ENCODE measurements around the gene INSIG2.

Gene INSIG2

GRCh38 chr2:118102433-118103082 lies 14.3 kb downstream of the INSIG2 start:
- no peak for DNase-seq (ENCODE audit: low spot score)

DNA sequence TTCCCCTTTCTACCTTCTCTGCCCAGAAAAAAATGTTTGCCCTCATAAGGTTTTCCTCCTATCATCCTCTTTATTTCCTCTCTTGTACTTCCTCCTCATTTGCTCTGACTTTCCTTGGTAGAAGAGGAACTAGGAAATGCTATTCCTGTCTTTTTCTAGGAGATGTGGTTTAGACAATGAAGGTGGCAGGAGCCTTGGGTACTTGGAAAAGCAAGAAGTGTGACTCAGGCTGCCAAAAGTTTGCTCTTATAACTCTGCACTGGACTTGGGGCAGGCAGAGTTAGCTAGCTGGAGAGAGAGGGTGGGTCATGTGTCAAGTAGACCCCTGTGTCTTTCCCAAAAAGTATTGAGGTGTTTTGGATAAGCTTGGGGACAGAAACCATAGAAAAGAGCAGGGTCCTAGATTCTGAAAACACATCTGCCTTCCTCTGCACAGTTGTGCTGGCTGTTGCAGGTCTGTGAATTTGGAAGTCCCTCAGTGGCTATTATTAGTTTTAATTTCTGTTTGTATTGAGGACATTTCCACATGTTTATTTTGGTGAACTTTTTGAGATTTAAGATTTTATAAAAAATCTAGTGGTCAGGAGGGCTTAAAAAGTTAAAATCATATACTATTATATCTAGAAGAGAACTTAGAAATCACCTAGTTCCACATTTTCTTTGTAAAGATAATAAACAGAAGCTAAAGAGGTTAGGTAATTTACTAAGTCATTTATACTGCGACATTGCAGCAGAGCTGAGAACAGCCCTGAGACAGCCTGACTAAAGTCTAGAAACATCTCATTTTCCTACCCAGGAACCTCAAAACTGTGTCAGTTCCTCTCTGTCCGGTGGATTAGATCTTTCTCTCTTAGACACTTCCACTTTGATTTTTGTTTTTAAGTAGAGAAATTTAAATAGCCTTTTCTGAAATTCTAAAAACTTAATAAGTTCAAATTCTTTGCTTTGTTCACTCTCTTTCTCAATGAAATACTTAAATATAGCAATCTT lies 16.0 kb downstream of the INSIG2 start:
- peak; percentile 56 for DNase-seq (ENCODE audit: low spot score)

GRCh38 chr2:118105497-118105896 lies 17.2 kb downstream of the INSIG2 start:
- DNase-seq (ENCODE audit: low spot score): no peak

DNA sequence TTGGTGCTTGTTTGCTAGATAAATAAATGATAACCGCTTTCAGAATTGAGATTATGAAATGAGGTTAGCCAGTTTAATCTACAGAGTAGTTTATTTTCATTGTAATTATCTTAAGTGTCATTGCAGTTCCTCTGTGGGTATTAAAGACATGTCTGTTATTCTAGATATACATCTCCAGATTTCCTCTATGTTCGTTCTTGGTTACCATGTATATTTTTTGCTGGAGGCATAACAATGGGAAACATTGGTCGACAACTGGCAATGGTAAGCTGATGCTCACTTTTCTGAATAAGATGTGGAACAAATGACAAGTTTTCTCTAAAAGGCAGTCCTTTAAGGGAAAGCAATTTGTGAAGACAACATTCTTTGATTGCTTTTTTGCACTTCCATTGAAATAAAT lies 18.7 kb downstream of the INSIG2 start:
- no peak for DNase-seq (ENCODE audit: low spot score)

DNA sequence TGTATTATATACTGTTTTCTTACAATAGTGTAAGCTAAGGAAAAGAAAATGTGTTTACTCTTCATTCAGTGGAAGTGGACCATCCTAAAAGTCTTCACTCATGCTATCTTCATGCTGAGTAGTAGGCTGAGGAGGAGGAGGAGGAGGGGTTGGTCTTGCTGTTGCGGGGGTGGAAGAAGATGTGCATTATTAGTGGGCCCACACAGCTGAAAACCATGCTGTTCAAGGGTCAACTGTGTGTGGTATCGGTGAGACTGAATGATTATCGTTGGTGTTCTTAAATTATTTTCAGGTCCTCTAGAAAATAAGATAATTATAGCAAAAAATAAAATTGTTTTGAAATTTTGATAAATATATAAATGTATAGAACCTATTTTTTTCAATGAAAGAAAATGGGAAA lies 22.0 kb downstream of the INSIG2 start:
- no peak for DNase-seq (ENCODE audit: low spot score)

GRCh38 chr2:118110991-118111390 lies 22.7 kb downstream of the INSIG2 start:
- no peak for DNase-seq (ENCODE audit: low spot score)

DNA sequence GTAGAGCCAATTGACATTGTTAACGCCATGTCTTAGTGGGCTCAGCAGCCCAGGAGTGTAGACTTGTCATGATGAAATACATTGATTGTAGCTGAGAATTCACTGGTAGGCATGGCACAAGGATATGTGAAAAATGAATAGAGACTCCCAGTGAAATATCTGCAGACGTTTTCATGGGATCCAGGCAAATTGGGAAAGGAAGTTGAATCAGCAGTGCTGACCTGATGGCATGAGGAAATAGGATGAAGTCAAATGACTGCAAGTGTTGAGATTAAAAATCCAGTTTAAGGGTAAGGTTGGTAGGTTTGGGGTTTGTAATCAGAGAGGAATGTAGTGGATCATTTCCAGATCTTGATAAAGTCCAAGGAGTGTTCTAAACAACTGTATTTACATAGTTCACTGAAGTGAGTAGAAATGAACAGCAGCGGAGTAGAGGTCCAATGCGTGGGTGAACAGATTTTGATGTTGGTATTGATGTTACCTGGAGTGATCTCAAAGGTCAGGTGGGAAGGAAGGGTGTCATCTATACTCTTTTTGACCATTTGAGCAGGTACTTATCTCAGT lies 24.6 kb downstream of the INSIG2 start:
- no peak for DNase-seq (ENCODE audit: low spot score)

GRCh38 chr2:118114863-118115262 lies 26.6 kb downstream of the INSIG2 start:
- no peak for DNase-seq (ENCODE audit: low spot score)

DNA sequence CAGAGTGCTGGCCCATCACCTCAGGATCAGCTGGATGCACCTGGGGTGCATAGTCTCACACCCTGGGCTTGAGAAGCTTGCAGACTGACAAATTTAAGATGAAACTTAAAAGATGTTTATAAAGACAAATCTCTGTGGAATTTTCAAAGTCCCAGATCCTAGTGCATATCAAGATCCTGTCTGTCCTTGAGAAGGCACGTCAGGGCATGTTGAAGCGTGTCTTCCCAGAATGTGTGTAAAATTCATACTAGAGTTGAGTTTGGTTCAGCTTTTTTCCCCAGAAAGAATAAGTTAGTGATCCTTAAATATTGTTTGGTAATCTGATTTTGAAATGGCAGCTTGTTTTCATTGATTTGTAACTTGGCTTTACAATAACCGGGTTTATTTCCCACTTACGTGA lies 27.5 kb downstream of the INSIG2 start:
- DNase-seq (ENCODE audit: low spot score): no peak

DNA sequence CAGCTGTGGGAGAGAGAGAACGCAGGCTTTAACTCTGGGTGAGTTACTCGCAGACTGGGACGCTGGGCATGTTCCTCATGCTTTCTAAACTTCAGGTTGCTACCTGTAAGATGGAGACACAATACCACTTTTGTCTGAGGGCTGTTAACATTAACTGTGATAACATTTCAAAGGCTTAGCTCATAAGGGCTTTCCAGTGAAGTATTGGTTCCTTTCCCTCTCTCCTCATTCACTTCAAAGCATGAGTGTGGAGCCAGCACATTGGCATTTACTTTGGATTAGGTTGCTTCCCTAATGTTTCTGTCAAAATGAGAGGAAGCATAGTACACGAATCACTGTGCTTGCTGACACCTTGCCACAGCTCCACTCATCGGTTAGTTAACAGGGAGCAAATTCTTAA lies 30.2 kb downstream of the INSIG2 start:
- no peak for DNase-seq (ENCODE audit: low spot score)

DNA sequence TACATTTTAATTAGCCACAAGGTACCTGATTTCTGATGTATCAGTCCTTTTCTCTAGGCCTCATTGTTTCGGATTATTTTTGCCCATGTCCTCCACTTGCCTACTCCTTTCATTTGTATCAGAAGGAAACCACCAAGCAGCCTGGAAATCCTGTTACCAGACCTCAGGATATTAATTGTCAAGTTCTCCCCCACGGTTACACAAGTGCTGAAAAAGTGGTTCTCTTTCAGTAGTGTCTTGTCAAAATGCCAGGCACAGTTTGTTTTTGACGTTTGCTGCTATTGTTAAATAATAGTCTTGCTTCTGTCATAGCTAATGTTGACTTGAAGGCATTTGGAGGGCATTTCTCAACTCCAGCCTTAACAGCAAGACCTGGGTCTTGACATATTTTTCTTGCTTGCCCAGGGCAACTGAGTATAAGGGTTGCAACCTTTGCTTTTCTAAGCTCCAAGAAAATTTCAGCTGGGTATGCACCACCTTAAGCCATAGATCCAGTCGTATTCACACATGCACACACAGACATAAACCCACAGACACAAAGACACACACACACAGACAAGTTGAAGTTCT lies 31.0 kb downstream of the INSIG2 start:
- DNase-seq (ENCODE audit: low spot score): no peak

DNA sequence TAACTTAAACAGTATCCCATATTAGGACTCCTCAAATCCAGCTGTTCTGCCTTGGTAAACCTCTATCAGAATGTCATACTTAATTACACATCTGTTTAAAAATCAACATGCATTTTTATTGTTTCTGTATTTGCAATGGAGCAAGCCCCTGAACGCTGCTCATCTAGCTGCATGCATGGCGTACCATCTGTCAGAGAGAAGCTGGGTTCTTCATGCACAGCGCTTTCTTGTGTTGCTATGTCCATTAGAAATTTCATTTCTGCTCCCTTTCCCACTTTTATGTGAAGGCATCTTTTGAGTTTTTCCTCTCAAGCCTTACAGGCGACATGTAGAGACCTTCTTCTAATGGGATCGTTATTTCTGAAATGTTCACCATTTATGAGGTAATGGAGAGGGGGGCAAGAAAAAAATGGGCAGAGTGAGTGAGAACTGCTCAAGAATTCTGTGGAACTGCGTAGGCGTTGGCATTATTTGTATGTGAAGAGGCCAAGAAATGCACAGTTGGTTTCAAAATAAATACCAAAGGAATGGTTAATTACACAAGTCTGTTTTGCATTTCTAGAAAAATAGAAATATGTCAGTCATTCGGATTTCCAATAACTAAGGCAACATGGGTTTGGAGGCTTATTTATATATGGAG lies 31.6 kb downstream of the INSIG2 start:
- DNase-seq (ENCODE audit: low spot score): no peak

GRCh38 chr2:118120401-118120780 lies 32.1 kb downstream of the INSIG2 start:
- DNase-seq (ENCODE audit: low spot score): no peak

- DNase-seq (ENCODE audit: low spot score): no peak
Measured at GRCh38 chr2:118121101-118121500, 32.8 kb downstream of the INSIG2 start.

DNA sequence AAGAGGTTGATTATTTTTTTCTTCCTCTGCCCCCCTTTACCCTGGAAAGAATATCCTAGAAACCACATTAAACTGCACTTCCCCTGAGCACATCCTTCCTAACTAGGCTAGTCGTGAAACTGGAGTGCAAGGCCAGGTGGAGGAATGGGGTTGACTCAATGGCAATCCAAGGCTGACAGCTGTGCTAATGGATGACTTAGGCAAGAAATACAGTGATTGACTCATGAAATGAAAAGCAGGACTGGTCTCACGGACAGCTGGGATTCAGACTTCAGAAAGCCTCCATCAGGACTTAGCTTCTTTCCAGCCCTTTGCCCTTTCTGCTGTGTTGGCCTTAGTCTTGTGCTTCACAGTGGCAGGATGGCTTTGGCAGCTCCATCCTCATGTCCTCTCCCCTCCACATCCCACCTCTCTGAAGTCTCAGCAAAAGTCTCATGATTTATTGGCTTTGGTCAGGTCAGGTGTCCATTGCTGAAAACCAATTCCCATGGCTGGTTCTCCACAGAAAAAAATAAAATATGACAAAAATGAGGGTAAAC lies 33.8 kb downstream of the INSIG2 start:
- DNase-seq (ENCODE audit: low spot score): no peak

- DNase-seq (ENCODE audit: low spot score): peak; percentile 31
Measured at GRCh38 chr2:118122594-118123281, 34.5 kb downstream of the INSIG2 start.

GRCh38 chr2:118123561-118124232 lies 35.4 kb downstream of the INSIG2 start:
- no peak for DNase-seq (ENCODE audit: low spot score)

GRCh38 chr2:118124288-118124891 lies 36.1 kb downstream of the INSIG2 start:
- peak; percentile 40 for DNase-seq (ENCODE audit: low spot score)

DNA sequence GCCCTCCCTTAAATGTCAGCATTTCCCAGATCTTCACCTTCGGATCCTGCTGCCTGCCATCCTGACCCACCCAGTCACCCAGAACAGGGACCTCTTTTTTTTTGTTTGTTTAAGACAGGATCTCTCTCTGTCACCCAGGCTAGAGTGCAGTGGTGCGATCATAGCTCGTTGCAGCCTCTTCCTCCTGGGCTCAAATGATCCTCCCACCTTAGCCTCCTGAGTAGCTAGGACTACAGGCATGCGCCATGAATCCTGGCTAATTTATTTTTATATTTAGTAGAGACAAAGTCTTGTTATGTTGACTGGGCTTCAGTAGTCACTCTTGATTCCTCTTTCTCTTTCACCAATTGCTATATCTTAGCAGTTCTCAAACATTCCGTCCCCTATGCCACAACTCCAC lies 39.0 kb downstream of the INSIG2 start:
- no peak for DNase-seq (ENCODE audit: low spot score)

DNA sequence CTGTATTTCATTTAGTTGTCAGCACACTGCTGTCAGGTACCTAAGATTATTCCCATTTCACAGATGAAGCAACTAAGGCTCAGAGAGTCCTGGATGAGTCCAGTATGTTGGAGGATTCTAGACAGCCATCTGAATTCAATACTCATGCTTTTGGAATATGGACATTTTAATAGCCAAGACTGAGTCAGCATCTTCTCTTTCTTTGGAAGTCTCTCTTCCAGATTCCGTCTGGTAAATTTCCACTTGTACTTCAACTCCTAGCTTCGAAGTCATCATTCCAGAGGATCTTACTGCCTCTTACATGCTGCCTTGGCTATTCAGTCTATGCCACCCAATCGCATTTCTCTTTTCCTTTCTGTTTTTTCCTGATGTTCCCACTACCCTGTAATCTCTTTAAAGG lies 40.6 kb downstream of the INSIG2 start:
- no peak for DNase-seq (ENCODE audit: low spot score)
